ENCODE data around the gene CALML5.
A peak's percentile ranks its signal among the peaks of the same experiment; 100 is the strongest.

The CALML5 gene

GRCh38 chr10:5499493-5500140, at the start of gene CALML5:
CALML5 (minus strand) TSS chr10:5499570; CDS start chr10:5499438, 132 bp downstream.
- Histone ChIP-seq H3K4me2 (ENCODE audit: low read depth, low read length, poor library complexity, severe bottlenecking) (no peak within 1 kb of the TSS), H3K27me3 (ENCODE audit: insufficient read depth, low read length, poor library complexity, severe bottlenecking) (no peaks in the 10 kb centered on the region), H3F3A (ENCODE audit: low read depth) (no peaks in the 10 kb centered on the region), H2AFZ (ENCODE audit: low read length) (no peak within 1 kb of the TSS), H3K4me3 (ENCODE audit: low read length, poor library complexity, severe bottlenecking) (no peak within 1 kb of the TSS), H3K36me3 (ENCODE audit: insufficient read depth, low read length) (no peaks in the 10 kb centered on the region), H3K9ac (ENCODE audit: low read depth, low read length, poor library complexity, severe bottlenecking) (no peak within 1 kb of the TSS), H4K20me1 (ENCODE audit: insufficient read depth, low read length, poor library complexity, severe bottlenecking) (no peaks in the 10 kb centered on the region), H3K9me2 (replicated peaks; ENCODE audit: low read depth, low read length) (no peaks in the 10 kb centered on the region), H3K79me2 (ENCODE audit: insufficient read depth, low read length) (no peaks in the 10 kb centered on the region), H3K4me1 (ENCODE audit: insufficient read depth, low read length, poor library complexity, severe bottlenecking) (no peaks in the 10 kb centered on the region), H3K9me3 (ENCODE audit: insufficient read depth, low read depth, low read length) (no peaks in the 10 kb centered on the region)
- TF ChIP-seq EZH2phosphoT487 (IDR thresholded peaks at IDR 0.05; ENCODE audit: borderline replicate concordance) = no peak

DNA sequence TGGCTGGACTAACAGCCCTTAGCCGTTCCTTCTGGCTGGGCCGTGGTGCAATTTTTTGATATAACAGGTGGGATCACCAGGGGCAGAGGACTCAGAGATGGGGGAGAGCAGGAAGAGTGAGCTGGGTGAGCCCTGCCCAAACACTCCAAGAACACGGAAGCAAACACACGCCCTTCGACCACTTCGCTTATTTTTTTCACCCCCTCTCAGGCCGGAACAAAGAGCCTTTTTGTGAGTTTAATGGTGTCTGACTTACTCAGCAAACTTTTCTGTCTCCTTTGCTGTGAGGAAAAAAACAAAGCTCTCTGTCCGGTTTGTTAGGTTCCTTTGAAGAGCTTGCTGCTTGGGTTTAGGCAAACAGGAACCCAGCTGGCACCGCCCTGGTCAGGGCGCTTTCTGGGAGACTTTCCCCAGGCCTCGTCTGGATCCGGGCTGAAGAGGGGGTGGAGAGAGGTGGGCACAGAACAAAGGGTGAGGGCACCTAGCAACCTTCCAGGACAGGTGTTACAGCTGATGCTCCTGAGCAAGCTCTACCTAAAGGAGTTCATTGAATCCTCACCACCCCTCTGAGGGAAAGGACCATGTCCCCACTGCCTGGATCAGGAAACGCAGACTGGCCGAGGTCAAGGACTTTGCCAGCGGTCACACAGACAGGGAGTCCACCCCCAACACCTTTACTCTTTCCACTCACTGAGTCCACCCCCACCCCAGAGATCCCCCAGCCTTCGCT, 48.7 kb upstream of the CALML5 start:
- H3K9ac ChIP-seq (ENCODE audit: low read depth, low read length, poor library complexity, severe bottlenecking) = peak overlapping the region; percentile 40
- H2AFZ ChIP-seq (ENCODE audit: low read length) = peak overlapping the region; percentile 26; the same call in 1 of the 2 replicates

GRCh38 chr10:5547681-5547930, 48.2 kb upstream of the CALML5 start:
- Histone ChIP-seq H3K9me2 (replicated peaks; ENCODE audit: low read depth, low read length) (no peaks in the 10 kb centered on the region), H3K9me3 (ENCODE audit: insufficient read depth, low read depth, low read length) (no peaks in the 10 kb centered on the region), H3K36me3 (ENCODE audit: insufficient read depth, low read length) (no peaks in the 10 kb centered on the region), H3K79me2 (ENCODE audit: insufficient read depth, low read length) (no peaks in the 10 kb centered on the region), H3K4me2 (ENCODE audit: low read depth, low read length, poor library complexity, severe bottlenecking) (no peak overlapping the region), H3K4me1 (ENCODE audit: insufficient read depth, low read length, poor library complexity, severe bottlenecking) (peaks cover 53% of the 10 kb centered on the region), H3K9ac (ENCODE audit: low read depth, low read length, poor library complexity, severe bottlenecking) (no peak overlapping the region), H3K27me3 (ENCODE audit: insufficient read depth, low read length, poor library complexity, severe bottlenecking) (no peaks in the 10 kb centered on the region), H2AFZ (ENCODE audit: low read length) (no peak overlapping the region), H3F3A (ENCODE audit: low read depth) (no peaks in the 10 kb centered on the region), H3K4me3 (ENCODE audit: low read length, poor library complexity, severe bottlenecking) (no peak overlapping the region), H4K20me1 (ENCODE audit: insufficient read depth, low read length, poor library complexity, severe bottlenecking) (no peaks in the 10 kb centered on the region)
- TF ChIP-seq, protein P1, sequence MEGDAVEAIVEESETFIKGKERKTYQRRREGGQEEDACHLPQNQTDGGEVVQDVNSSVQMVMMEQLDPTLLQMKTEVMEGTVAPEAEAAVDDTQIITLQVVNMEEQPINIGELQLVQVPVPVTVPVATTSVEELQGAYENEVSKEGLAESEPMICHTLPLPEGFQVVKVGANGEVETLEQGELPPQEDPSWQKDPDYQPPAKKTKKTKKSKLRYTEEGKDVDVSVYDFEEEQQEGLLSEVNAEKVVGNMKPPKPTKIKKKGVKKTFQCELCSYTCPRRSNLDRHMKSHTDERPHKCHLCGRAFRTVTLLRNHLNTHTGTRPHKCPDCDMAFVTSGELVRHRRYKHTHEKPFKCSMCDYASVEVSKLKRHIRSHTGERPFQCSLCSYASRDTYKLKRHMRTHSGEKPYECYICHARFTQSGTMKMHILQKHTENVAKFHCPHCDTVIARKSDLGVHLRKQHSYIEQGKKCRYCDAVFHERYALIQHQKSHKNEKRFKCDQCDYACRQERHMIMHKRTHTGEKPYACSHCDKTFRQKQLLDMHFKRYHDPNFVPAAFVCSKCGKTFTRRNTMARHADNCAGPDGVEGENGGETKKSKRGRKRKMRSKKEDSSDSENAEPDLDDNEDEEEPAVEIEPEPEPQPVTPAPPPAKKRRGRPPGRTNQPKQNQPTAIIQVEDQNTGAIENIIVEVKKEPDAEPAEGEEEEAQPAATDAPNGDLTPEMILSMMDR (conservative IDR thresholded peaks at IDR 0.05; ENCODE audit: low read length) = no peak
- no peak for TF ChIP-seq EZH2phosphoT487 (IDR thresholded peaks at IDR 0.05; ENCODE audit: borderline replicate concordance)

More for the DNA sequence above, 48.7 kb upstream of the CALML5 start:
- Histone ChIP-seq H3K4me3 (ENCODE audit: low read length, poor library complexity, severe bottlenecking) (no peak overlapping the region), H3K9me3 (ENCODE audit: insufficient read depth, low read depth, low read length) (no peaks in the 10 kb centered on the region), H3K4me1 (ENCODE audit: insufficient read depth, low read length, poor library complexity, severe bottlenecking) (peaks cover 55% of the 10 kb centered on the region), H3F3A (ENCODE audit: low read depth) (no peaks in the 10 kb centered on the region), H3K36me3 (ENCODE audit: insufficient read depth, low read length) (no peaks in the 10 kb centered on the region), H3K79me2 (ENCODE audit: insufficient read depth, low read length) (no peaks in the 10 kb centered on the region), H4K20me1 (ENCODE audit: insufficient read depth, low read length, poor library complexity, severe bottlenecking) (no peaks in the 10 kb centered on the region), H3K27me3 (ENCODE audit: insufficient read depth, low read length, poor library complexity, severe bottlenecking) (no peaks in the 10 kb centered on the region), H3K9me2 (replicated peaks; ENCODE audit: low read depth, low read length) (no peaks in the 10 kb centered on the region), H3K4me2 (ENCODE audit: low read depth, low read length, poor library complexity, severe bottlenecking) (peak overlapping the region; percentile 45)
- no peak for TF ChIP-seq EZH2phosphoT487 (IDR thresholded peaks at IDR 0.05; ENCODE audit: borderline replicate concordance)
- TF ChIP-seq, protein P1 (conservative IDR thresholded peaks at IDR 0.05; ENCODE audit: low read length) = no peak
